Endodermal cell (in vitro differentiated cells): Measurements from ENCODE around the gene HOXD9. TPM values are rescaled to one million over a fixed set of nuclear protein-coding genes. Genes with fewer than 3 reads are reported as not detected.
A peak's percentile ranks its signal among the peaks of the same experiment; 100 is the strongest.

Experiments
- DNase-seq: peaks from one replicate; pipeline ENCODE4 v3.0.0-alpha.2; 2017
- H3K27ac ChIP-seq: 2 replicates; pipeline ENCODE4 v1.5.1; 2013; ENCODE audit warnings: mild to moderate bottlenecking, low read depth, low read length, moderate library complexity
- H3K27me3 ChIP-seq: 2 replicates; pipeline ENCODE4 v1.6.1; 2013; ENCODE audit warnings: mild to moderate bottlenecking, low read length, moderate library complexity; ENCODE audit not compliant: insufficient read depth, control insufficient read depth, poor library complexity, severe bottlenecking
- H3K36me3 ChIP-seq: 2 replicates; pipeline ENCODE4 v1.7.0; 2013; ENCODE audit warnings: mild to moderate bottlenecking, low read length, moderate library complexity; ENCODE audit not compliant: control insufficient read depth, insufficient read depth
- H3K4me1 ChIP-seq: one replicate; pipeline ENCODE4 v1.7.0; 2013; ENCODE audit warnings: low read length; ENCODE audit not compliant: control insufficient read depth, insufficient read depth
- H3K4me3 ChIP-seq: 2 replicates; pipeline ENCODE4 v1.5.1; 2013; ENCODE audit warnings: mild to moderate bottlenecking, low read length, moderate library complexity
- H3K9ac ChIP-seq: 2 replicates; pipeline ENCODE4 v1.6.1; 2013; ENCODE audit warnings: mild to moderate bottlenecking, low read length, moderate library complexity; ENCODE audit not compliant: poor library complexity, severe bottlenecking; ENCODE audit errors: extremely low read depth
- H3K9me3 ChIP-seq: 2 replicates; pipeline ENCODE4 v1.6.1; 2013; ENCODE audit warnings: mild to moderate bottlenecking, low read length, moderate library complexity; ENCODE audit not compliant: control insufficient read depth
- H3K27ac Mint-ChIP-seq: 2 replicates; pipeline ENCODE4 v1.8.0; 2020; ENCODE audit warnings: mixed read lengths
- H3K27me3 Mint-ChIP-seq: 2 replicates; pipeline ENCODE4 v1.8.0; 2021; ENCODE audit warnings: mild to moderate bottlenecking, mixed read lengths; ENCODE audit not compliant: insufficient read depth
- H3K36me3 Mint-ChIP-seq: 2 replicates; pipeline ENCODE4 v1.8.0; 2020; ENCODE audit warnings: low read depth, mixed read lengths
- H3K4me1 Mint-ChIP-seq: 2 replicates; pipeline ENCODE4 v1.8.0; 2020; ENCODE audit warnings: mixed read lengths
- H3K4me3 Mint-ChIP-seq: 2 replicates; pipeline ENCODE4 v1.8.0; 2020; ENCODE audit warnings: mild to moderate bottlenecking, moderate library complexity, mixed read lengths
- H3K9me3 Mint-ChIP-seq: 2 replicates; pipeline ENCODE4 v1.8.0; 2020; ENCODE audit warnings: mild to moderate bottlenecking, mixed read lengths
- CTCF ChIP-seq: fragments of 200-600 bp; sonication (generic); conservative IDR thresholded peaks from 2 replicates; pipeline ENCODE4 v1.5.0; 2021; ENCODE audit warnings: antibody characterized with exemption, mild to moderate bottlenecking
- WGBS, 2 experiments: methylation state at CpG; one replicate each; pipeline versions ENCODE4 v1.1.5 to v1.1.7; 2013; ENCODE audit warnings: missing lambda C conversion rate in 2 of 2, mixed read lengths in 1 of 2; ENCODE audit not compliant: insufficient coverage in 1 of 2, insufficient read length in 1 of 2; 5-methylcytosine and 5-hydroxymethylcytosine counted together
- total RNA-seq, 2 donors: library from RNA; stranded (reverse); fragmentation: NEBNext Ultra II Directional in 1 of 2; extraction: Animal tissue kit (Norgen Biotek cat#: 25700) in 1 of 2; gene quantifications; 2 replicates in 1 of 2; 3 replicates in 1 of 2; pipeline ENCODE4 v1.2.1, GENCODE V29; 2021

HOXD9 gene
- total RNA-seq, 2 donors from 2014 or later, result not detected

DNA sequence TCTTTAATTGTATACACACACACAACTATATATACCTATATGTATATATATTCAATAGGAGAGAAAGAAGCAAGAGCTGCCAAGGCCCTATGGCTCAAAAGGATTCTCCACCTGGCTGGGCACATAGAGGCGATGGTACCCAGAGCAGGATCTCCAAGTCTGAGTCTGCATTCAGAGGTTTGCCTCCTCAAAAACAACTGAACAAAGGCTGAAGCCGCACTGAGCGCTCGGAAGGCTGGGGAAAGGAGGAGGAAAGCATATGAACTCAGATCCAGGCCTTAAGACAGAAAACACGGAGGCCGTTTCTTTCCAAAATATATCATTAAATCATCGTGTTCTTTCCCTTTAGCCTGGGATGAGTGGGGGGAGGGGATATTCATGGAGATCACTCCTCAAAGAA lies 19.3 kb upstream of the HOXD9 start:
- Mint-ChIP-seq H3K27ac (no peak overlapping the region), H3K4me1 (peaks cover 35% of the 10 kb centered on the region)

DNA sequence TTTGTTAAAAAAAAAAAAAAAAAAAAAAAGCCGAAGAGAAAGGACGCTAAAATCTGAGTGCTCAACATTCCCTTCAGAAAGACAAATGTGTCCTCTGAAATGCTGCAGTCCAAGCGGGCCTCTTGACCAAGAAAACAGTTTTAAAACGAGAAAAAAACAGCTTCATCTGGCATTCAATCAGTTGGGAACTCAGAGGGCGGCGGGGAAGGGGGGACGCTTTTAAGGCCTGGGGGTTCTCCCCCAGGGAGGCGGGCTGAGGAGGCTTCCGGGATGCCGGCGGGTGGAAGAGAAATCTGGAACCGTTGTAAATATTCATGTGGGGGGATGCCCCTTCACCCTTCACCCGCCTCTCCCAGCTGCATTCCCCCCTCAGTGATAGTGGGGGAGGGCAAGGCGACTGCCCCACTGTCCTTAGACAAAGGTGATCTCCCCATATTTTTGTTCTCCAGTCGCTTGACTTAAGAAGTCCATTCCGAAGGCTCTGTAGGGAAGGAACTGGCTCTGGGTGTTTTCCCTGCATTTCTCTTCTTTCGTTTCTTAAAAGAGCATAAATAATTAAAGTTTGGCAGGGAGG lies 18.7 kb upstream of the HOXD9 start:
- 2 to 3% methylated on average over 7 to 13 of the region's 17 CpGs for WGBS, 2 experiments
- no peaks in the 10 kb centered on the region for H3K9me3 Mint-ChIP-seq
- H3K9ac ChIP-seq, result no peak overlapping the region
- H3K4me3 ChIP-seq, result peak overlapping the region; percentile 27
- H3K27ac Mint-ChIP-seq, result no peak overlapping the region
- TF ChIP-seq CTCF, result no peak
- H3K4me1 ChIP-seq, result no peaks in the 10 kb centered on the region
- no peaks in the 10 kb centered on the region for H3K36me3 ChIP-seq
- H3K4me3 Mint-ChIP-seq, result peak overlapping the region; percentile 41
- no peak overlapping the region for H3K27ac ChIP-seq
- H3K36me3 Mint-ChIP-seq, result no peaks in the 10 kb centered on the region
- peaks cover 95% of the 10 kb centered on the region for H3K27me3 Mint-ChIP-seq
- peaks cover 99% of the 10 kb centered on the region for H3K27me3 ChIP-seq
- no peaks in the 10 kb centered on the region for H3K9me3 ChIP-seq
- peaks cover 32% of the 10 kb centered on the region for H3K4me1 Mint-ChIP-seq
- DNase-seq, result peak; percentile 56

More for the DNA sequence above, 19.3 kb upstream of the HOXD9 start:
- no peaks in the 10 kb centered on the region for H3K36me3 Mint-ChIP-seq
- 17% methylated on average over 4 of the region's 7 CpGs; no CpG with 5 or more reads in 1 of the 2 experiments for WGBS, 2 experiments
- H3K36me3 ChIP-seq, result no peaks in the 10 kb centered on the region
- peaks cover 95% of the 10 kb centered on the region for H3K27me3 Mint-ChIP-seq
- H3K9me3 Mint-ChIP-seq, result no peaks in the 10 kb centered on the region
- H3K4me1 ChIP-seq, result no peaks in the 10 kb centered on the region
- H3K4me3 ChIP-seq, result no peak overlapping the region
- H3K27me3 ChIP-seq, result peaks cover 99% of the 10 kb centered on the region
- no peak overlapping the region for H3K27ac ChIP-seq
- H3K4me3 Mint-ChIP-seq, result no peak overlapping the region
- no peaks in the 10 kb centered on the region for H3K9me3 ChIP-seq
- TF ChIP-seq CTCF, result no peak
- DNase-seq, result peak; percentile 41
- no peak overlapping the region for H3K9ac ChIP-seq

DNA sequence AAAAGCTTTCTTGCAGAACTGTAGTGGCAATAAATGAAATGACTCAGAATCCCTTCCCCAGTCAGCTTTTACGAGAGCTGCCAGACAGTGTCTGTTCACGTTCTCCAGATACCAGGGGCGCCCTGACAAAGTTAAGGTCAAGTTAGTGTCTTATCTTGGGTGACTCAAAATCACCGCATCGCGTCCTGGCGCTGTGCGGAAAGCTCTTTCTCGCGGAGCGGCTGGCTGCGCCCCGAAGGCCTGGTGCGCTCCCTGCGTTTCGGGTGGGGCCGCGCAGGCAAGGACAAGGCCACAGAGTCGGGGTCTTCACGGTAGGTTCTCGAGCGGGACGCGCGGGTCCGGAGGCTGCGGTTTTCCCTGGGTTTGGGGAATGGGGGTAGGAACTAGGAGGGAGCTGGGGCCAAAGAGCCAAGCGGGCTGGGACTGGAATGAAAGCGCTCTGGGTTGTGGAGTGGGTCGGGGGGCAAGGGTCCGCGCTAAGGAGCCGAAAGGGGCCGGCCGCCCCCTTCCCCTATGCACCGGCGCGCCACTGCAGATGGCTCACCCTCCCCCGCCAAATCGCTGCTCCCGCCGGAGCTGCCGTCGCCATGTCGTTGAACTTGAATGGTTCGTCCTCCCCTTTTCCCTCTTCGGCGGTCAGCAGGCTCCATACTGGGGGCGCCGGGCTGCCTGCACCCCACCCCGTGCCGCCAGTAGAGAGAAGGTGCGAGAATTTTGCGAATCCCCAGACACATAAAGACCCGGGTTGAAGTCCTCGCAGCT lies 18.0 kb upstream of the HOXD9 start:
- 2% methylated on average over 10 to 56 of the region's 56 CpGs for WGBS, 2 experiments
- no peaks in the 10 kb centered on the region for H3K9me3 ChIP-seq
- H3K4me3 ChIP-seq, result peak overlapping the region; percentile 27
- H3K9me3 Mint-ChIP-seq, result no peaks in the 10 kb centered on the region
- peaks cover 28% of the 10 kb centered on the region for H3K4me1 Mint-ChIP-seq
- H3K36me3 ChIP-seq, result no peaks in the 10 kb centered on the region
- H3K27ac ChIP-seq, result no peak overlapping the region
- peak overlapping the region; percentile 41 for H3K4me3 Mint-ChIP-seq
- H3K27ac Mint-ChIP-seq, result no peak overlapping the region
- no peak overlapping the region for H3K9ac ChIP-seq
- peak; percentile 76 for DNase-seq
- H3K27me3 Mint-ChIP-seq, result peaks cover 95% of the 10 kb centered on the region
- H3K4me1 ChIP-seq, result no peaks in the 10 kb centered on the region
- peaks cover 99% of the 10 kb centered on the region for H3K27me3 ChIP-seq
- TF ChIP-seq CTCF, result no peak
- H3K36me3 Mint-ChIP-seq, result no peaks in the 10 kb centered on the region
